NCI-H2107 treated with DMSO at 0.1 percent for 48 hours (cell line): ENCODE results near the gene DSCAML1.
A peak's percentile ranks its signal among the peaks of the same experiment; 100 is the strongest.

ENCODE experiments used
- DNase-seq: peaks from one replicate; lab custom pipeline; 2025; ENCODE audit not compliant: unreplicated experiment; lab: John Stamatoyannopoulos, UW

DSCAML1 gene

GRCh38 chr11:117831661-117832415 is 34.8 kb upstream of the DSCAML1 start:
- DNase-seq, result no peak

DNA sequence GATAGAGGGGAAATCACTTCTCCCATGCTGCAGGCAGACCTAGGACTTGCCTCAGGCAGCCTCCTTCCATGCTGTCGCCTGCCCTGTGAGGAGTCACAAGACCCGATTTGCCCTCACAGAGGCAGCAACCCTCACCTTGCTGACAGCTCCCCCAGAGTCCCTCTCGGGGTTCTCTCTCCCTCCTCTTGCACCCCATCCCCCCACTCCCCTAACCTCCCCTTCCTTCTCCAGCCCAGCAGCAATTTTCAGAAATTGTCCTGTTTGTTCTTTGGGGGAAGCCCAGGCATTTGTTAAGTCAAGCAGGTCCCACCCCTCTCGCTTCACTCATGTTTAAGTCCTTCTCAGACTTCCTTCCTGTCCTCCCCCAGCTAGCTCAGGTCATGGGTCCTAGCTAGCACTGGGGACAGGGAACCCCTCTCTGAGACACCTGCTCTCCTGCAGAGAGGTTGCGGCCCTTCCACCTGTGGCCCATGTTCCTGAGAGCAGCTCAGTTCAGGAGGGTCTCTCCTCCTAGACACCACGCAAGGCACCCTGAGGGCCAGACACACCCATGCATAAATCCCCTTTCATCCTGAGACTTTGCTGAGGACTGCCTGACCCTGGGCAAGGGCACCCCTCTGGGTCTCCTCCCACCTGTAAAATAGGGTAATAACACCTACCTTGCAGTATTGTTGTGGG is 33.8 kb upstream of the DSCAML1 start:
- no peak for DNase-seq

DNA sequence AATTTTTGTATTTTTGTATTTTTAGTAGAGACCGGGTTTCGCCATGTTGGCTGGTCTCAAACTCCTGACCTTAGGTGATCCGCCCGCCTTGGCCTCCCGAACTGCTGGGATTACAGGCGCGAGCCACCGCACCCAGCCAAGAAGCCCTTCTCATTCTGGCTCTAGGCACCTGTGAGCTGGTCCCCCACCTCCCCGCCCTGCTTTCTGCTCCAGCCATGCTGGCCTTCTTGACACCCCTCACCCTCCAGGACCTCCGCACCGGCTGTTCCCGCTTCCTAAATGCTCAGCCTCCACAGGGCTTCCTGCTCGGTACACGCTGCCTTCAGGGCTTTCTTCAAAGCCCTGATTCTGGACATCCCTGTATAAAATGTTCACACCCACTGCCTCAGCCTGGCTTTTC is 33.1 kb upstream of the DSCAML1 start:
- no peak for DNase-seq

DNA sequence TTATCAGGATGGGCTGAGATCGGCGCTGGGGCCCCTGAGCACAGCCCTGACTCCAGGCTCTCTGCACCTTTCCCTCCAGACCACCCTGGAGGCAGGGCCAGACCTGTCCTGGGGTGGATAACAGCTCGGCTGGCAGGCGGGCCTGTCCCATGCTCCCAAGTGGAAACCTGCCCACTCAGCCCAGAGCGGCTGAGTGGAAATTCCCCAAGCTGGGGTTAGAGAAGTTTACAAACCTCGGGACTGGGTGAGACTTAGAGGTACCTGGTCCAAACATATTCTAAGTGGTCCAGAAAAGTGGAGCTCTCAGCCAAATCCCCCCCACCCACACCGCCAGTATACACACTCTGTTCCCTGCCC is 32.3 kb upstream of the DSCAML1 start:
- DNase-seq, result no peak

DNA sequence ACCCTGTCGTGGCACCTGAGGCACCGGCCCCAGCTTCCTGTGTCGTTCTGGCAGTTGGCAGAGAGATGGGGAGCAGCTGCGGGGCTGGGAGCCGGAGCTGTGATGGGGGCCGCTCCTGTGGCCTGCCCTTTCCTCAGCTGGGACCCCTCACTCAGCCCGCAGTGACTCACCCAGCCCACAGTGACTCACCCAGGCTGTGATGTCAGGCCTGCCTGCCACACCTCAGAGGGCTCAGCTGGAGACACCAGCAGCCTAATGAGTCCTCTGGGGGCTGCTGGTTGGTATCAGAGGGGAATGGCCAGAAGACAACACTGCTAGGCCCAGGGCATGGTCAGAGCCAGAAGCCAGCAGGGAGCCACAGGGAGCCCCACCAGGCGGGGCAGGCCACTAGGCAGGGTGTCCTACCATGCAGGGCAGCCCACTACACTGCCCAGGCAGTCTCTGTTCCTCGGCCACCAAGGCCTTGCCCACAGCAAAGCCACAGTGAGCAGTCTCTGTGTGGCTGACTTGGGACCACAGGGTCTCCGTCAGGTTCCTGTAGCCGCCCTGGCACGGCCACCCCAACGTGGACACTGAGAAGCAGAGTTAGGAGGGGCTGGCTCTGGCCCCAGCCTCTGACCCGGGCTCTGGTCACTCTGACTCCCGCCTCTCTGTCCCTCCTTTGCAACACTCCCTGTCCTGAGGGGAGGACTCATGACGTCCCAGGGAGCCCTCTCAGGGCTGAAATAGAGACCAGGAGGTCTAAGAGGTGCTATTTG is 31.8 kb upstream of the DSCAML1 start:
- DNase-seq, result no peak

DNA sequence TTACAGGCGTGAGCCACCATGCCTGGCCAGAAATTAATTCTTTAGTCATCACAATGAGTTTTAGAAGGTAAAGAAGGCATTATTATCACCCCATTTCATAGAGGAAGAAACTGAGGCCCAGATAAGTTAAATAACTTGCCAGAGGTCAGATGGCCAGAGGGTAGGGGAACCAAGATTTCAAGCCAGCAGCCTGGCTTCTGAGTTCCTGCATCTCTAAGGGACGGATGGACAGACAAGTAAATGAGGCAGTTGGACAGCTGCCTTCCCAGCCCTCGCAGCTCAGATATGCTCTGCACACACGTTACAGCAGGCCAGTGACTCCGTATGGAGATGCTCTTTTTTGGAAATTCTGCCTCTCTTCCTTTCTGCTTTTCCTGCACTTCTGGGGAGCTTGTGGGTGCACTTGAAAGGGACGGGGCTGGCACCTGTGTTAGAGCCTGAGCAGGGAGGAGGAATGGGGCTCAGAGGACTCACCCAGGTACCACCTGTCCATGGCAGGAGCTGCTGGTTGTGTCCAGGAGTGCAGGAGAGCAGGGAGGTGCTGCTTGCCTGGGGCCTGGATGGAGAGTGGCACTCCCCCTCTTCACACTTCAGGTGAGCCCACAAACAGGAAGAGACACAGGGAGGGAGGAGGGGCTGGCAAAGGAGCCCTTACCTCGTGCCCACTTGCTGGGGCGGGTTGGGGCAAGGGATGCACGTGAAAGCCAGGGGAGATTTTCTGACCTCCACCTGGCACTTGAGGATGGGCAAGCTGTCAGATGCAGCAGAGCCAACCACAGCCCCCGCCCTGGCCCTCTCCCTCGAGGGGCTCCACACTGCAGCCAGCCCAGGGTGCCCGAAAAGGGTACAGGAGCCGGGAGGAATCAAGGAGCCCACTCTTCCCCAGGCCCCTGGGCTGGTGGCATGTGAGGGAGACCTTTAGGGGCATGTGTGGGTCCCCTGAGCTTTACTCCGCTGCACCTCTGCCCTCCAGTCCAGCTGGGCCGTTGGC is 30.8 kb upstream of the DSCAML1 start:
- no peak for DNase-seq

GRCh38 chr11:117826832-117827231 is 29.8 kb upstream of the DSCAML1 start:
- DNase-seq, result no peak

DNA sequence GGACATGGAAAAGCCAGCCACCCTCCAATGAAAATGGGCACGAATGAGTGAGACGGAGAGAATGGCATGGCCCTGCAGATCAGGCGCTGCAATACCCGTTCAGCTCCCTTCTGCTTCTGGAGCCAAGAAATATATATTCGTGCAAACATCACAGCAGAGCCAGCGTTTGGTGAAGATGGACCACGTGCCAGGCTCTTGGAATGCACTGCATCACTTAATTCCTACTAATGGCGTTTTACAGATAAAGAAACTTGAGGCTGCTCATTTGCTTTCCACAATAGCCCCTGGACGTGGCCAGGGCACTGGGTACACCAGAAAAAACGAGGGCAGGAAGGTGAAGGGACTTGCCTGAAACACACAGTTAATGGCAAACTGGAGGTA is 29.2 kb upstream of the DSCAML1 start:
- no peak for DNase-seq

DNA sequence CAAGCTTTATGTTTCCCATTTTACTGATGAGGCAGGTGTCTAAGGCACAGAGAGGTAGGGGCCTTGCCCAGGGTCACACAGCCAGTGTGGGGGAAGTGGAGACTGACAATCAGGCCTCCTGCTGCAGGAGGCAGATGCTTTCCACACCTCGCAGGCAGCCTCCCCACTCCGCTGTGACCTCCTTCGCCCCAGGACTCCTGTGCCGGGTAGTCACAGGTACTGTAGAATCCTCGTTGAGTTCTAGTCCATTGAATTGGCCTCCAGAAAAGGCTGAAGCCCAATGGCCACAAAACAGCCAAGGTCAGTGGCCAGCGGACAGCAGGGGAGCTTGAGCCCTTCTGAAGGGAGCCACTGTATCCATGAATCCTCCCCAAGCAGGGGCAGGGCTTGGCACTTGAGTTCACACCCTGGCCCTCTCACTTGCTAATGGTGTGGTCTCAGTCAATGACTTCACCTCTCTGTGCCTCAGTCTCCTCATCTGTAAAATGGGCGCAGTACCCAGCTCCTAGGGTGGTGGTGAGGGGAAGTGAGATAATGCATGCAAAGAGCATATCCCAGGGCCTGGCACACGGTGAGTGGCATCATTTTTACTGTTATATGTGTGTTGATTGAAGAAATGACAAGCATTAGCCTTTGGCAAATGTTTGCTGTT is 28.6 kb upstream of the DSCAML1 start:
- DNase-seq, result no peak

DNA sequence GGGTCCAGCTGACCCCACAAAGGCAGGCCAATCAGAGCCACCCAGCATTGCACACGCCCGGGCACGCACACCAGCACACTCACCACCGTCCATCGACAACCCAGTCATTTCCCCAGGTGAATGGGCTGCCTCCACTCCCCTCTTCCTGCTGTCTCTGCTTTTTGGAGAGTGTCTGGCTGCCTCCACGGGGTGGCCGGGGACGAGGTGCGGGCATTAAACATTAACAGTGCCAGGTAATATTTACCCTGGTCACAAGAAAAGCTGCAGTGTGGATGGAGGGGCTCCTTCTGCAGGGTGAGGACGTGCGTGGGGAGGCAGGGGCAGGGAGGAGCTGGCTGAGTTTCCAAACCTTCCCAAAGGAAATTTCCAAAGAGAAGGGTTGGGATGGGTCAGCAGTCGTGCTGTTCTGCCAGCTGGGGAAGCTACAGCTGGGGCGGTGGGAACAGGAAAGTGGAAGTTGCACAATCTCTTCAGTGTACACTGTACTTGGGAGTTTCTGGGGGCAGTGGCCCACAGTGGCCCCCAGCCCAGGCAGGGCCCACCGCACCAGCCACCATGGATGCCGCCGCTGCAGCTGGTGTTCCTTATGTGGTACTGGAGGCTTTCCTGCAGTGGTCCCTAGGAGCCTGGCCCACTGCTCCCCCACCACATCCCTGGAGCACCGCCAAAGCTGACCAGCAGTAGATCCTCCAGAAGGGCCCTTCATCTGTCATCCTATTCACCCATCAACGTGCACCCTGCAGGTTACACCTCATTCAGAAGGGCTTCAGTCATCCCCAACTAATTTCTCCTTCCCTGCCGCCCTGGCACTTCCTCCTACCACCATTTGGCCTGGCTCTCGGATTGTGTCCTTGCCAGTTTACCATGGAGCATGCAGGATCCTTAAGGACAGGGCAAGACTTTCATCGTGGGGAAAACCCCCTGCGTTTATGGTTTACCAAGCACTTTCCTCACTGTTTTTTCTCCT is 27.8 kb upstream of the DSCAML1 start, which contains the start of gene FXYD2:
Gene FXYD2 (minus strand): TSS at position 174 of the 967 bp plus-strand sequence. CDS start 66 bp downstream, at position 108.
- DNase-seq, result no peak

GRCh38 chr11:117823946-117824420 is 27.0 kb upstream of the DSCAML1 start:
- no peak for DNase-seq

DNA sequence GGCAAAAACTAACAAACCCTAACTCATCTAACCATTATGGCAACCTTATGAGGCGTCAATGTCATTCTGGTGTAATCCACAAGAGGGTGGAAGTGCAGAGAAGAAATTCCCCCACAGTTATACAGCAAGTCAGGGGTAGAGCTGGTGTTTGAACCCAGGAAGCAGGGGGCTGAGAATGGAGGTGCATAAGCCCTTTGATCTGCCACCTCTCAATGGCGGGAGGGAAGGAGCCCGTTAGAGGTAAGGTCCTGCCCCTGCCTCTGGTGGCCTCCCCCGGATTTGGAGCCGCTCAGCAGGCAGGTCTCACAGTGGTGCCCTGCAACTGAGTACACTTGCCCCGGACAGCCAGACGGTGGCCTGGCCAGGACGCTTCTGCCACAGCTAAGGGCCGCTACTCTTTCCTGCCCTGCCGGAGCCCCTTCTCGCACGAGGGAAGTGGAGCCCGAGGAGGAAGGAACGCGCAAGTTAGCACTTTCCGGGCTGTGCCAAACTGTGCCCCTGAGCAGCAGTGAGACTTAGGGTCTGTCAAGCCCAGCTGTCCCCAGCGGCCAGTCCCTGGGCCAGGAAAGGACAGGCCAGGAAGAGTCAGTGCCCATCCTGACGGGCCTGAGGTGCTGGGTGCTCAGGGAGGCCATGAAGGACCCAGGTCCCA is 26.4 kb upstream of the DSCAML1 start:
- peak; percentile 26 for DNase-seq

GRCh38 chr11:117822074-117823033 is 25.3 kb upstream of the DSCAML1 start:
- no peak for DNase-seq

DNA sequence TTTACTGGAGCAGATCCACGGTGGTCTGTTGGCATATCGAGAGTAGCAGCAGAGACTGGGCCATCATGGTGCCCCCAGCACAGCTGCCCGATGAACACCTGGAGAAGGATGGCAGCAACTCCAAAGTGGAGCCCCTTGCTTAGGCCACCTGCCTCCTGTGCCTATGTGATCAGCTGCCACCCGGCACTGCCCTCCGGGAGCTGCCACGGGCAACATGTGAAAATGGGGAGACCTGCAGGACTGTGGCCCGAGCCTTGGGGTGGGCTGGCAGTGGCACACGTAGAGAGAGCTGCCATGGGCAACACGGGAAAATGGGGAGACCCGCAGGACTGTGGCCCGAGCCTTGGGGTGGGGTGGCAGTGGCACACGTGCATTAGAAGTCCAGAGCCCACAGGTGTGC is 24.4 kb upstream of the DSCAML1 start:
- DNase-seq, result no peak

- no peak for DNase-seq
Measured at GRCh38 chr11:117820516-117820915, 23.5 kb upstream of the DSCAML1 start.

DNA sequence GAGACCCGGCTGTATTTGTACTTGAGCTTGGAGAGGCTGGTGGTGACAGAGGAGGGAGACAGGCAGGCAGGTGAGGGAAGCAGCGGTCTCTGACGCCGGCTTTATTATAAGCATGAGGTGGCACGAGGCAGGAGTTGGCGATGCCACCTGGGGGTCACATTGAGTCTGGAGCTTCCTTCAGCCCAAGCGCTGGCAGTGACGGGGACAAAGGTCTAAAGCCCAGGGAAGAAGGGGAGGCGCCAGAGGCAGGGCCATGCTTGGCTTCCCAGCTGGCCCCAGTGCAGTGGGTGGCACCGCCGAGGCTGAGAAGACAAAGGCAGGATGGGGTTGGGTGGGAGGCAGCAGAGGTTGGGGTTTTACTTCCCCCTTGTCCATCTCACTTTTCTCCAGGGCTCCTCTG is 23.1 kb upstream of the DSCAML1 start:
- DNase-seq, result peak; percentile 69
